HepG2 (cell line): ENCODE results near the gene NCF2. TPM values are rescaled to one million over a fixed set of nuclear protein-coding genes. Genes with fewer than 3 reads are reported as not detected.
A peak's percentile ranks its signal among the peaks of the same experiment; 100 is the strongest.

Experiments
- ATAC-seq: fragments of 200-7000 bp; cut with Tn5 transposase; 3 replicates; pipeline ENCODE4 v1.9.1; 2020; ENCODE audit warnings: mild to moderate bottlenecking, moderate library complexity
- BruUV-seq: library from RNA; stranded (reverse); fragments of 400-500 nt; replicated peaks from 2 replicates; lab custom pipeline; 2021; lab: Mats Ljungman, UMichigan
- CTCF ChIA-PET: fragments of 300-600 bp; formaldehyde crosslinking; extraction: SDS; loops from one replicate; lab custom pipeline; 2021; ENCODE audit warnings: low total read pairs, inconsistent platforms, low intra/inter-chr PET ratio; lab: Yijun Ruan, JAX
- POLR2A ChIA-PET: fragments of 350-600 bp; sonication (Branson Sonifier 250); formaldehyde crosslinking; loops from one replicate; lab custom pipeline; 2020; ENCODE audit warnings: antibody characterized with exemption, inconsistent platforms; lab: Yijun Ruan, JAX
- DNase-seq: peaks from one replicate; pipeline ENCODE4 v3.0.0-alpha.2; 2015; ENCODE audit warnings: low spot score
- FAIRE-seq: peaks from 3 replicates; lab custom pipeline; 2011; peaks lifted over from hg19 to GRCh38; lab: Jason Lieb, UNC
- H2AFZ ChIP-seq: one replicate; pipeline ENCODE4 v1.6.1; 2011; ENCODE audit warnings: low read length, inconsistent platforms
- H3K27ac ChIP-seq: fragments of 300-600 bp; 3 replicates; pipeline ENCODE4 v1.8.0; 2011; ENCODE audit warnings: mixed run types, mild to moderate bottlenecking, mixed read lengths, low read length, inconsistent platforms; ENCODE audit not compliant: insufficient read depth; ENCODE audit errors: extremely low read length
- H3K27me3 ChIP-seq, 2 experiments: fragments of 200-600 bp in 1 of 2; 2 replicates in 1 of 2; 3 replicates in 1 of 2; pipeline versions ENCODE4 v1.6.0 to v1.8.0; 2011; ENCODE audit warnings: low read length in 2 of 2, mild to moderate bottlenecking in 2 of 2, moderate library complexity in 2 of 2, inconsistent platforms in 1 of 2; ENCODE audit not compliant: insufficient read depth in 2 of 2, control insufficient read depth in 1 of 2
- H3K36me3 ChIP-seq, 2 experiments: fragments of 200-600 bp in 1 of 2; replicated peaks in 1 of 2; 2 replicates in 1 of 2; 3 replicates in 1 of 2; pipeline versions ENCODE4 v1.5.1 to v1.8.0; 2011; ENCODE audit warnings: low read length in 2 of 2, inconsistent platforms in 1 of 2; ENCODE audit not compliant: insufficient read depth in 2 of 2, control insufficient read depth in 1 of 2
- H3K4me1 ChIP-seq: 2 replicates; pipeline ENCODE4 v1.5.1; 2012; ENCODE audit warnings: low read length, inconsistent platforms; ENCODE audit not compliant: insufficient read depth
- H3K4me2 ChIP-seq: 2 replicates; pipeline ENCODE4 v1.6.0; 2011; ENCODE audit warnings: low read depth, low read length, inconsistent platforms
- H3K4me3 ChIP-seq, 3 experiments: fragments of 200-600 bp in 1 of 3; sonication (generic), shearing (Covaris generic) in 1 of 3; replicated peaks in 1 of 3; 2 replicates each; pipeline ENCODE4 v1.5.1; 2011 to 2016; ENCODE audit warnings: low read length in 3 of 3, inconsistent platforms in 2 of 3, low read depth in 2 of 3, mild to moderate bottlenecking in 2 of 3, control low read depth in 1 of 3, mixed read lengths in 1 of 3; ENCODE audit not compliant: insufficient read depth in 1 of 3
- H3K79me2 ChIP-seq: one replicate; pipeline ENCODE4 v1.6.1; 2011; ENCODE audit warnings: low read length, inconsistent platforms; ENCODE audit not compliant: insufficient read depth
- H3K9ac ChIP-seq: 2 replicates; pipeline ENCODE4 v1.6.0; 2011; ENCODE audit warnings: mild to moderate bottlenecking, low read depth, low read length, inconsistent platforms; ENCODE audit not compliant: insufficient read depth
- H3K9me3 ChIP-seq: 2 replicates; pipeline ENCODE4 v1.5.1; 2012; ENCODE audit warnings: mild to moderate bottlenecking, low read length
- H4K20me1 ChIP-seq: 2 replicates; pipeline ENCODE4 v1.6.0; 2011; ENCODE audit warnings: inconsistent platforms, mild to moderate bottlenecking, low read length, moderate library complexity; ENCODE audit not compliant: insufficient read depth
- BRCA1 ChIP-seq: sonication (generic); formaldehyde crosslinking; IDR thresholded peaks from 2 replicates; pipeline ENCODE4 v1.4.0; 2020; ENCODE audit warnings: missing genetic modification reagents
- CCAR2 ChIP-seq: fragments of 200-400 bp; formaldehyde crosslinking; optimal IDR thresholded peaks from 2 replicates; pipeline ENCODE3; 2018; ENCODE audit warnings: low read depth, mild to moderate bottlenecking, low read length, moderate library complexity
- FOSL2 ChIP-seq: sonication (generic); formaldehyde crosslinking; IDR thresholded peaks from 2 replicates; pipeline ENCODE4 v1.4.0; 2020; ENCODE audit warnings: missing genetic modification reagents
- HNF4A ChIP-seq: sonication (generic); formaldehyde crosslinking; IDR thresholded peaks from 2 replicates; pipeline ENCODE4 v1.4.0; 2020; ENCODE audit warnings: missing genetic modification reagents
- JARID2 ChIP-seq: sonication (generic); formaldehyde crosslinking; IDR thresholded peaks from 2 replicates; pipeline ENCODE4 v1.8.1; 2023; ENCODE audit warnings: missing genetic modification reagents, inconsistent platforms; ENCODE audit not compliant: insufficient replicate concordance
- NFE2L2 ChIP-seq: fragments of 150-350 bp; IDR thresholded peaks from 2 replicates; pipeline ENCODE4 v1.6.1; 2014; ENCODE audit warnings: low read length
- SPEN ChIP-seq: sonication (generic); formaldehyde crosslinking; IDR thresholded peaks from 2 replicates; pipeline ENCODE4 v1.5.1; 2020; ENCODE audit warnings: low read depth, mild to moderate bottlenecking, missing genetic modification reagents
- ZNF264 ChIP-seq: sonication (generic); formaldehyde crosslinking; IDR thresholded peaks from 2 replicates; pipeline ENCODE4 v1.4.0; 2020; ENCODE audit warnings: missing genetic modification reagents
- WGBS: methylation state at CpG from one replicate; pipeline ENCODE4 v1.1.6; 2017; ENCODE audit warnings: low lambda C conversion rate; 5-methylcytosine and 5-hydroxymethylcytosine counted together
- in situ Hi-C: cut with HindIII; loops from 2 replicates; pipeline ENCODE4 v1.10.0; 2017; ENCODE audit warnings: low pct_unique_long_range_greater_than_20kb; ENCODE audit not compliant: extremely low pct_ligation_motif_present
- intact Hi-C: fragments of 100-400 bp; cut with micrococcal nuclease; formaldehyde crosslinking; loops from one replicate; pipeline ENCODE4 v1.10.0; 2022; ENCODE audit not compliant: unreplicated experiment
- polyA plus RNA-seq, 8 experiments: library from polyadenylated mRNA; depleted of rRNA in 3 of 8; stranded (reverse) in 7 of 8; unstranded in 1 of 8; fragments of >200 nt; fragmentation: Illumina TruSeq in 4 of 8; extraction: Trizol in 4 of 8; gene quantifications; 2 replicates each; pipeline versions ENCODE4 v1.2.1 to v1.2.3, GENCODE V29; 2011 to 2016; ENCODE audit warnings: low read depth in 4 of 8, missing spikeins in 1 of 8, mixed read lengths in 1 of 8; ENCODE audit not compliant: insufficient read depth in 1 of 8
- total RNA-seq, 5 experiments: library from RNA; depleted of rRNA; stranded (reverse); fragments of >200 nt; fragmentation: Illumina TruSeq; extraction: Trizol; gene quantifications; 2 replicates each; pipeline ENCODE4 v1.2.3, GENCODE V29; 2016; ENCODE audit warnings: low read depth in 1 of 5
- TF ChIP-seq, protein P1 (sequence below): fragments of 450-650 bp; IDR thresholded peaks from 2 replicates; pipeline ENCODE4 v1.6.1; 2017

The NCF2 gene
- total and polyA plus RNA-seq, 2 of the 13 experiments (the other 11 are each of a cell fraction or from before 2014, with no cell fraction given) = 0.18 to 0.46 TPM

DNA sequence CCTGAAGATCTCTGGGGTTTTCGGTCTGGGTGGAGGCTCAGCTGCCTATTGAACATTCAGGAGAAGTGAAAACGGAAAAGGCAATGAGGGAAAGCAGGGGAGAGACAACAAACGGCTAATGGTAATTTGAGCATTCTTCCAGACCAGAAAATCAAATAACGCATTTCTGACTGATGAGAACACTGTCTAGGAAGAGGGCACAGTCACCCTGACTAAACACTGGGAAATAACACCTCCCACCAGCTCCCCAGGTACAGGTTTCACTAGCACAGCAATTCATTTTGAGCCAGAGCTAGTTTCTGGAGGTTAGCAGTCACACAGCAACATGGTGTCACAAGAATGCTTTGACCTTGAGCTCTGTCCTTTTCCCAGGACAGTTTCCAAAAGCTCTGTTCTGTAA lies 21.1 kb downstream of the NCF2 start:
- TF ChIP-seq FOSL2 (CRISPR knock-in tag) (0 out of 2 replicates have a peak, but pooled peaks have one; percentile 9), SPEN (CRISPR knock-in tag) (no peak), NFE2L2 (peak; percentile 37; the same call in 1 of the 2 replicates), HNF4A (CRISPR knock-in tag) (peak; percentile 29; the same call in 1 of the 2 replicates)
- Histone ChIP-seq H3K9me3 (no peaks in the 10 kb centered on the region), H2AFZ (no peak overlapping the region), H3K4me1 (peaks cover 19% of the 10 kb centered on the region), H3K4me3 (no peak overlapping the region), H3K27ac (no peak overlapping the region), H4K20me1 (no peaks in the 10 kb centered on the region), H3K9ac (no peak overlapping the region), H3K79me2 (no peaks in the 10 kb centered on the region), H3K27me3 (no peaks in the 10 kb centered on the region), H3K36me3 (no peaks in the 10 kb centered on the region), H3K4me2 (peak overlapping the region; percentile 44)
- ATAC-seq (peak; percentile 55), DNase-seq (peak; percentile 58), FAIRE-seq (no peak)
- CTCF ChIA-PET = no interaction called here
- no TSS peak for BruUV-seq
- intact Hi-C loops (no loop called here), in situ Hi-C loops (loop anchor here (25.0 kb wide), 1 partner anchor 282 kb away; no protein-coding TSS in a partner anchor)
- 29% methylated on average over 4 of the region's 4 CpGs for WGBS
- POLR2A ChIA-PET = no interaction called here

DNA sequence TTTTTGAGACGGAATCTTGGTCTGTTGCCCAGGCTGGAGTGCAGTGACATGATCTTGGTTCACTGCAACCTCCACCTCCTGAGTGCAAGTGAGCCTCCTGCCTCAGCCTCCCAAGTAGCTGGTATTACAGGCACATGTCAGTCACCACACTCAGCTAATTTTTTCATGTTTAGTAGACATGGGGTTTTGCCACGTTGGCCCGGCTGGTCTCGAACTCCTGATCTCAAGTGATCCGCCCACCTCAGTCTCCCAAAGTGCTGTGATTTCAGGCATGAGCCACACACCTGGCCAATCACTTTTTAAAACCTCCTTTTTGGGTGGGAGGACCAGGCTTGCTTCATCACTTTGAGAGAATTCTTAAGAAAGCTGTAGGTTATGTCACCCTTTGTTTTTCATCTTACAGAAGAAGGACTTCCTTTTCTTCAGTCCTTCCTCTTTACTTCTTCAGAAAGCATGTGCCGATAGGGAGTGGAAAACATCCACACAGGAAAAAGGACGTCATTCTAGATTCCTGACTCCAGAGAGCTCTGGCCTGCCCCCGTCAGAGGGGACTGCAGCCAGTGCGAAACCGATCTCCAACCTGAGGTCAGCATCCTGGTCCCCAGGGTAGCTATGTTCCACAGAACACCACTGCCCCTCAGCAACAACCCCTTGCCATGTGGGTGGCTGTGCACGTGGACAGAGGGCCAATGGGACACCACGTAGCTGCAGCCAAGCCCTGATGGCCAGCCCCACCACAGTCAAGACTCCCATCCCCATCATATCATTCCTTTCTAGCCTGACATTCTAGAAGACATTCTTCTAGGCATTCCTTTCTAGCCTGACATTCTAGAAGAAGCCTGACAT lies 21.9 kb downstream of the NCF2 start:
- no peak overlapping the region for H3K4me2 ChIP-seq
- H3K27me3 ChIP-seq = no peaks in the 10 kb centered on the region
- no peaks in the 10 kb centered on the region for H3K9me3 ChIP-seq
- H3K4me3 ChIP-seq = no peak overlapping the region
- H3K9ac ChIP-seq = no peak overlapping the region
- TF ChIP-seq ZNF264 (no peak), CCAR2 (no peak), JARID2 (CRISPR knock-in tag) (no peak), BRCA1 (no peak)
- TF ChIP-seq, protein P1, sequence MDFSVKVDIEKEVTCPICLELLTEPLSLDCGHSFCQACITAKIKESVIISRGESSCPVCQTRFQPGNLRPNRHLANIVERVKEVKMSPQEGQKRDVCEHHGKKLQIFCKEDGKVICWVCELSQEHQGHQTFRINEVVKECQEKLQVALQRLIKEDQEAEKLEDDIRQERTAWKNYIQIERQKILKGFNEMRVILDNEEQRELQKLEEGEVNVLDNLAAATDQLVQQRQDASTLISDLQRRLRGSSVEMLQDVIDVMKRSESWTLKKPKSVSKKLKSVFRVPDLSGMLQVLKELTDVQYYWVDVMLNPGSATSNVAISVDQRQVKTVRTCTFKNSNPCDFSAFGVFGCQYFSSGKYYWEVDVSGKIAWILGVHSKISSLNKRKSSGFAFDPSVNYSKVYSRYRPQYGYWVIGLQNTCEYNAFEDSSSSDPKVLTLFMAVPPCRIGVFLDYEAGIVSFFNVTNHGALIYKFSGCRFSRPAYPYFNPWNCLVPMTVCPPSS = no peak
- H3K79me2 ChIP-seq = no peaks in the 10 kb centered on the region
- peaks cover 22% of the 10 kb centered on the region for H3K4me1 ChIP-seq
- no peak overlapping the region for H2AFZ ChIP-seq
- ATAC-seq (peak; percentile 11; the same call in 1 of the 3 replicates), DNase-seq (no peak), FAIRE-seq (no peak)
- H3K36me3 ChIP-seq = no peaks in the 10 kb centered on the region
- intact Hi-C loops = no loop called here
- ChIA-PET POLR2A (no interaction called here), CTCF (no interaction called here)
- no peak overlapping the region for H3K27ac ChIP-seq
- no TSS peak for BruUV-seq
- no peaks in the 10 kb centered on the region for H4K20me1 ChIP-seq
- in situ Hi-C loops = loop anchor here (25.0 kb wide), 1 partner anchor 281 kb away; no protein-coding TSS in a partner anchor
- 75% methylated on average over 10 of the region's 12 CpGs for WGBS
